SK-N-SH treated with all-trans-retinoic acid at 6 μM for 48 hours (cell line): ENCODE measurements around the gene BRD4.

ENCODE experiments used
- BACH2 ChIP-seq: fragments of 250-450 bp; sonication (Bioruptor Pico); IDR thresholded peaks from 2 replicates; pipeline ENCODE4 v1.9.0; 2021; ENCODE audit warnings: mild to moderate bottlenecking, borderline replicate concordance
- CREB5 ChIP-seq: fragments of 250-450 bp; sonication (Bioruptor Pico); IDR thresholded peaks from 2 replicates; pipeline ENCODE4 v1.5.1; 2020; ENCODE audit warnings: low read depth, mild to moderate bottlenecking, moderate library complexity
- PATZ1 ChIP-seq: fragments of 250-450 bp; sonication (Bioruptor Pico); IDR thresholded peaks from 2 replicates; pipeline ENCODE4 v1.8.0; 2020; ENCODE audit warnings: mild to moderate bottlenecking, moderate library complexity, borderline replicate concordance
- POU6F1 ChIP-seq: fragments of 250-450 bp; sonication (Bioruptor Pico); IDR thresholded peaks from 2 replicates; pipeline ENCODE4 v1.8.0; 2021; ENCODE audit warnings: low read depth, mild to moderate bottlenecking, moderate library complexity, borderline replicate concordance
- TCF4 ChIP-seq: fragments of 250-450 bp; sonication (Bioruptor Pico); IDR thresholded peaks from 2 replicates; pipeline ENCODE4 v1.8.0; 2021; ENCODE audit warnings: mild to moderate bottlenecking, moderate library complexity, borderline replicate concordance
- ZC3H10 ChIP-seq: fragments of 250-450 bp; sonication (Bioruptor Pico); IDR thresholded peaks from 2 replicates; pipeline ENCODE4 v1.5.1; 2021; ENCODE audit warnings: mild to moderate bottlenecking, moderate library complexity
- ZFP30 ChIP-seq: fragments of 450-650 bp; formaldehyde crosslinking; IDR thresholded peaks from 2 replicates; pipeline ENCODE4 v1.5.0; 2022; ENCODE audit warnings: mild to moderate bottlenecking, moderate library complexity

GRCh38 chr19:15279326-15279904 lies 52.9 kb downstream of the BRD4 start:
- TF ChIP-seq ZFP30 (CRISPR knock-in tag) (no peak), ZC3H10 (CRISPR knock-in tag) (no peak), POU6F1 (CRISPR knock-in tag) (no peak), CREB5 (no peak), PATZ1 (no peak), TCF4 (CRISPR knock-in tag) (no peak), BACH2 (CRISPR knock-in tag) (no peak)
